Colon (tissue), 2 donors: ENCODE data around the gene CIB4.

Experiments
- FAIRE-seq: peaks from 2 replicates; lab custom pipeline; 2012; peaks lifted over from hg19 to GRCh38; lab: Jason Lieb, UNC
- donor health status: control.
- donor health status: control.

The CIB4 gene

GRCh38 chr2:26606847-26607190, 34.3 kb downstream of the CIB4 start:
- FAIRE-seq: no peak

GRCh38 chr2:26605999-26606846, 34.9 kb downstream of the CIB4 start:
- no peak for FAIRE-seq

DNA sequence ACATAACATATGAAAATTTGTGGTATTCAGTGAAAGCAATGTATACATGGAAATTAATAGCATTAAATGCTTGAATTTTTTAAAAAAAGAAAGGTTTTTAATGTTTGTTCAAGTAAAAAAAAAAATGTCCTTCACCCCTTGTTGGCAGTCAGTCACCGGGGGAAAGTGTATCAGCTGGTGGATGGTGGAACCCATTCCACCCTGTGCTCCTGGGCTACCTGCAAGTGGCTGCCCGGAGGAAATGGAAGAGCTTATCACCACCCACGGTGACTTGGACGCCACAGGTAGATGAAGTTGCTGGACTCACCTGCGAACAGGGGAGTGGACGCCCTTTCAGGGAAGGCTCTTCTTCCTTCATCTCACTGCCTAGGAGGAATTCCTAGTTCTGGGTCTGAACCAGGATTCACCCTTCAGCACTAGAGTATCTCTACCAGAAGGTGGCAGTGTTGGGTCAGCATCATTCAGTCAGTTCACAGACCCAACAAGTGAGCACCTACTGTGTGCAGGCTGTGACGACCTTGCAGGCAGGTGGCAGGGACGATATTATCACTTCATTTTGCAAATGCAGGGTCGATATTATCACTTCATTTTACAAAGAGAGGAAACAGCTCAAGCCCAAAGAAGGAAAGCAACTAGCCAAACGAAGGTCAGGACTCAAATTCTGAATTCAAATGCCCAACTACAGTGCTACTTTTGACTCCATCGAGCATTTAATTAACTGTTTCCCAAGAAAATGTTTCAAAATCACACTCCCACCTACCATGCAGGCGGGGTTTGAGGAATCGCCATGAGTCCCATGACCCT, 35.8 kb downstream of the CIB4 start:
- FAIRE-seq: no peak

- FAIRE-seq: no peak
Observed at GRCh38 chr2:26602575-26602974, 38.6 kb downstream of the CIB4 start.

DNA sequence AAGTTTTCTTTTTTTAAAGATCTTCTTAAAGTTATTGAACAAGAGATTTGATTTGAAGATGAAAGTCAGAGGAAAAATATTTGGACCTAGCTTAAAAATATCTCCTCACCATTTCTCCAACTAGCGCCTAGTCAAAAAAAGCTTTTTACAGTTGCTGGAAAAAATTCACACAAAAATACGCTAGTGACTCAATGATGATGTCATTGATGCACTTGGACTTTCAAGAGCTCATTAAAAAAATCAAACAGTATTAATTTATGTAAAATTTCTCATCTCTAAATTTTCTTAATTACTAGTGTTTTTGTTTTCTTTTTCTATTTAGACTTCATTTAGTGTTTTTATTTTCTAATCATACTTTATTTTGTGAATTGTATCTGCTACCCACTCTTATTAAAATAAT, 41.8 kb downstream of the CIB4 start:
- FAIRE-seq: no peak

DNA sequence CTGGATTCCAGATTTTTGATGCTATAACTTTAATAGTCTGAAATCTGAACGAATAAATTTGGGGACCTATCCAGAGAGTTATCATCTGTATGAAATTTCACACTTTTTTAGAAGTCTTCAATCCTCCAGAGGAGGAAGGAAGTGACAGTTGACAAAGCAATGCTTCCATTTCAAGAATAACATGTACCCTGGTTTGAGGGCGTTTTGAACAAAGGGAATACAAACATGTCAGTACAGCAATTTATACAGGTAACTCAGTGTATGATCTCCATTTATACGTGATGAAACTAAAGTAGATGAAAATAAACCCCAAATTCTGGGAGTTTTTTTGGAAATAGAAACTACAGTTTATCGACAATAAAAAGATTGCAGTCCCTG, 42.2 kb downstream of the CIB4 start:
- FAIRE-seq: no peak

DNA sequence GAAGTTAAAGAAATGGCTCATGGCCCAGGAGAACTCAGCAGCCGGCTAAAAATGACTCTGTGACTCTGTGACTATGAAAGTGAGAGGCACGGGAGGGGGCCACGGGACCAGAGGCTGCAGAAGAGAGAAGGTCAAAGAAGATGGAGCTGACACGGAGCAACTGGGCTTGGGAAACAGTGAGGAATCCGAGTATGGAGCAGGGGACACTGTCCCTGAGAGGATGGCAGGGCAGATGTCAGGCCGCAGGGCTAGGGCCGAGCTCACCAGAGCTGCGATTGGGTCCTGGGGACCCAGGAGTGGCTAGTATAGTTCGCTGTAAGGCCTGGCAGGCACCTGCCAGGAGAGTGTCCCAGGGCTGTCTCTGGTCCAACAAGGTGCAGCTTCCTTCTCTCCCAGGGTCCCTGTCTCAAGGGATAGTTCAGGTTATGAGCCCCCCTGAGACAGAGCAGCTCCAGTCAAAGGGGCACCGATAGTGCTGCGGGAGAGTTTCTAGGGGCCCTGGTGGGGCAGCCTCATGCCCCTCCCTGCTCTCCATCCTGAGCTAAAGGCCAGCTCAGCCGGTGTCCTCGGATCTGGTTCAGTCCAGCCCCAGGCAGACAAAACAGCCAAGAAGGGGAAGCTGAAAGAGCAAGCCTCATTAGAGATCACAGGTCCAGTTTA, 42.7 kb downstream of the CIB4 start:
- no peak for FAIRE-seq

GRCh38 chr2:26597197-26597596, 44.0 kb downstream of the CIB4 start:
- FAIRE-seq: no peak

DNA sequence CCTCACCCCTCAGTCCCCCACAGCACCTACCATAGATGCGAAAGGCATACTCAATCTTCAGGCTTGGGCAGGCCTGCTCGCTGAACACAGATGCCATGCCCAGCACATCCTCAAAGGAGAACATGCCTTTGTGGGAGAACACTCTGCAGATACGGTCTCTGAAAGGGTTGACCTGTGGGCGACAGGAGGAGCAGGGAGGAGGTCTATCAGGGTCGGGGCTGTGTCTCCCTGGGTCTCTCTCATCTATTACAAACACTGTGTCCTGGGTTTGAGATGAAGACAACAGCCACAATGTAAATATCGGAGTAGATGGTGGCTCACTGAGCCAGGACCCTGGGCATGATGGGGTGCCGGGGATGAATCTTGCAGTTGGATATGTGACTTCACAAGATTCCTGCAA, 46.0 kb downstream of the CIB4 start:
- no peak for FAIRE-seq

DNA sequence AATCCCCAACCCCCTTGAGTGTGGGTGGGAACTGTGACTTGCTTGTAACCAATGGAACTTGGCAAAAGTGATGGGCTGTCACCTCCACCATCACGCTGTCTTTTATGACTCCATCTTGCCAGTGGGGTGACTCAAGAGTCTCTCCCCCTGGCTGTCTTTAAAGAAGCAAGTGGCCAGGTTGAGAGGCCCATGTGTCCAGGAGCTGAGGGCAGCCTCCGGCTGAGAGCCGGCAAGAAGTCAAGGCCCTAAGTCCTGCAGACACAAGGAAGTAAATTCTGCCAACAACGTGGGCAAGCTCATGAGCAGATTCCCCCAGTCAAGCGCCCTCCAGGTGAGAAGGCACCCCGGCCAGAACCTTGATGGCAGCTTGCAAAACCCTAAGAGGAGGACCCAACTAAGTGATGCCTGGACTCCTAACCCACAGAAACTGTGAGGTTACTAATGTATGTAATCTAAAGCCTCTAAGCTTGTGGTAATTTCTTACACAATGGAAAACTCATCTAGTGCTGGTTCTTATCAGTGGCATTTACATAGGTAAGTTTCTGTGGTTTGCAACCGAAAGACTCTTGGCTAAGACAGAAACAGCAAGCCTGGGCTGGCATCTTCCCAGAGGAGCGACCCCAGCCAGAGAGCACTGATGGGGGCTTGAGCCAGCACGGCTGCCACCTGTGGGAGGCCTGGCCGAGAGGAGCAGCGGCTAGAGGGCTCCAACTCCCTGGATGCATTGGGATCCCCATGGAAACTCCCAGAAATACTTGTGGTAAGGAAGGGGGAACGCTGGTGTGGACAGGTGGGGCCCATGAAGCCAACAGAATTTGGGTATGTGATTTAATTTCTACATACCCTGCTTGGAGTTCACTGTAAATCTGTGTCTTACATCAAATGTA, 49.3 kb downstream of the CIB4 start:
- no peak for FAIRE-seq

DNA sequence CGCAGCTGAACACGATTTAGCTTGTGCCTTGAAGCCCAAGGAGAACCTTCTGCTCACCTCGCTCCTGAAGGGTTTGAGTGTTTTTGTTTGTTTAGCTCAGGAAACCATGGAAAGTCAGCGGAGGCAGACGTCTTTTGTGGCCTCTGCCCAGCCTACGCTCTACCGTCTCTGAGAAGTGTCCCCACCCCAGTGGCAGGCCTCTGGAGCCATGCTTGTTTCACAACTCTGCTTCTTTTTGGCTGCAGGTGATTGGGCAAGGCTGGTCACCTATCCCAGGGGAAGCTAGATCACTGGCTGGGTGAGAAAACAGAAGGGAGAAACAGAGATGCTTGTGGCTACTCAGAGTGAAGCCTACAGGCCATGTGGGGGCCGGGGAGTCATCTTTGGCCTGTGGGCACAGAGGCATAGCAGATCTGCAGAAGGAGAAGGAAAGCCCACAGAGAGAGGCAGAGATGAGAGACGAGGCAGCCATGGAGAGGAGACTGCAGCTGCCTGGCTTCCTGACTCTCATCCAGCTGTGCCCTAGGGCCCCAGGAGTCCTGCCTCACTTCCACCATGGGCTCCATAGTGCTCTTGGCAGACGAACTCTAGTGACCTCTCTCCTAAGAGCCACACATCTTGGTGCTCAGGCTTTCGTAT, 50.1 kb downstream of the CIB4 start:
- FAIRE-seq: no peak

DNA sequence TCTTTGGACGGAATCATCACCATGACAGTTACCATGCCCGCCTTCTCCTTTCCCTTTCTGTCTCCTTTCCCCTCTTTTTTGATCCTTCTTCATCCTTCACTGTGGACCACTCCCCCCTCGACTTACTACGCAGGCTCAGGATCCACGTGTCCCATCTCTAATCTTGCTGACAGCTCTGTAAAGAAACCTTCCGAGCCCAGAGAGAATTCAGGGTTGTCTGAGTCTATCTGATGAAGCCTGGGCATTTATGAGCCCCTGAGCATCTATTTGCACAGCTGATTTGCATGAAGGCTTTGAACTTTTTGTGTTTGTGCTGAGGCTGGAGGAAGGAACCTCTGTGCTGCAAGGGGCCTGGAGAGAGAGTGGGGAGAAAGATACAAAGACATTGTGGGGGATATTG, 50.7 kb downstream of the CIB4 start:
- no peak for FAIRE-seq

GRCh38 chr2:26588576-26588975, 52.6 kb downstream of the CIB4 start:
- FAIRE-seq: no peak

- FAIRE-seq: no peak
Observed at GRCh38 chr2:26587994-26588393, 53.2 kb downstream of the CIB4 start.

- FAIRE-seq: no peak
Observed at GRCh38 chr2:26585966-26586365, 55.2 kb downstream of the CIB4 start.

DNA sequence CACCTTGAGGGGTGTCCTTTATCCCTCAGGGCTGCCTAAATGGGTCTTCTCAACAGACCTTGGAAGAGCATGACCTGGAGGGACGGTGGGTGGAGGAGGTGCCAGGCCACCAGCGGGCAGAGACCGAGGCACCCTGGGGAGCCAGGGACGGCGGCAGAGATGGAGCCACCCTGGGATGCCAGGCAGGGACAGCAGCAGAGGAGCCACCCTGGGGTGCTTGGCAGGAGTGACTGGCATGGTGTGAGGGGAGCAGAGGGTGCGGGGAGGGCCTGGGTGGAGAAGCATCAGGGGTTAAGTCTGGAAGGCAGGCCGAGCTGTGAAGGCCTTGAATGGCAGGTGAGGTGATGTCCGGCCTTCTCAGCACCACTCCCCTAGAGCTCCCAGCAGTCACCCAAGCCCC, 56.1 kb downstream of the CIB4 start:
- no peak for FAIRE-seq

- no peak for FAIRE-seq
Observed at GRCh38 chr2:26584656-26585055, 56.5 kb downstream of the CIB4 start.

GRCh38 chr2:26584191-26584590, 57.0 kb downstream of the CIB4 start:
- FAIRE-seq: no peak

- no peak for FAIRE-seq
Observed at GRCh38 chr2:26583381-26583911, 57.7 kb downstream of the CIB4 start.

DNA sequence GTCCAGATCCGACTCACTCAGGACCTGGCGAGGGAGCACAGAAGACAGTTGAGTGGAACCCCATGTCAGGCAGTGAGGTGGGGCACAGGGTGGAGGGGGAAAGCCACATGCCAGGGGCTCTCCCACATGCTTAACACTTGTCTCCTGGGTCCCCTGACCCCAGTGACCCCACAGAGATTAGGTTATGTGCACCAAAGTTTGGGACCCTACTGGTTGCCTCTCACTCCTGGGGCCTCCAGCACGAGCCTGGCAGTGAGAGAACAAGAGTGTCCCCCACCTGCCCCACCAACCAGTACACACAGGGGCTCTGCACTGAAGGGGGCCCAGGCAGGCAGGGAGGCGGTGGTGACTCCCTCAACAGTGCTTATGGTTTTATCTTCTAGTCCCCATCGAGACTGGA, 58.3 kb downstream of the CIB4 start:
- FAIRE-seq: no peak
